Endothelial cell of umbilical vein (primary cell): ENCODE results near the gene BLZF1. TPM values are rescaled to one million over a fixed set of nuclear protein-coding genes. Genes with fewer than 3 reads are reported as not detected.
A peak's percentile ranks its signal among the peaks of the same experiment; 100 is the strongest.

ENCODE experiments used
- BruUV-seq: library from RNA; stranded (reverse); fragments of 400-500 nt; replicated peaks from 2 replicates; lab custom pipeline; 2021; lab: Mats Ljungman, UMichigan
- CTCF ChIA-PET: fragments of 300-600, 350-600 bp; sonication (Branson Sonifier 250); formaldehyde crosslinking; loops from one replicate; lab custom pipeline; 2021; ENCODE audit warnings: antibody characterized with exemption, inconsistent platforms; lab: Charles Lee
- POLR2A ChIA-PET: fragments of 300-600, 350-600 bp; sonication (Branson Sonifier 250); formaldehyde crosslinking; loops from one replicate; lab custom pipeline; 2021; ENCODE audit warnings: antibody characterized with exemption, inconsistent platforms; lab: Charles Lee
- DNase-seq: peaks from one replicate; pipeline ENCODE4 v3.0.0-alpha.2; 2011; ENCODE audit warnings: low read depth, low spot score
- FAIRE-seq: peaks from 2 replicates; lab custom pipeline; 2011; peaks lifted over from hg19 to GRCh38; lab: Jason Lieb, UNC
- H2AFZ ChIP-seq: 2 replicates; pipeline ENCODE4 v1.6.0; 2012; ENCODE audit warnings: low read depth, low read length, control low read depth, inconsistent platforms
- H3K27ac ChIP-seq: 2 replicates; pipeline ENCODE4 v1.5.1; 2011; ENCODE audit warnings: low read depth, mild to moderate bottlenecking, control low read depth, low read length, moderate library complexity; ENCODE audit not compliant: insufficient read depth
- H3K27me3 ChIP-seq, 2 experiments: 2 replicates each; pipeline versions ENCODE4 v1.6.0 to v1.6.1; 2011; ENCODE audit warnings: low read length in 2 of 2, mixed read lengths in 1 of 2; ENCODE audit not compliant: control insufficient read depth in 2 of 2, insufficient read depth in 2 of 2
- H3K36me3 ChIP-seq, 2 experiments: 2 replicates in 1 of 2; 3 replicates in 1 of 2; pipeline ENCODE4 v1.5.1; 2011; ENCODE audit warnings: low read length in 2 of 2, mild to moderate bottlenecking in 1 of 2, moderate library complexity in 1 of 2; ENCODE audit not compliant: control insufficient read depth in 2 of 2, insufficient read depth in 2 of 2; ENCODE audit errors: extremely low read depth in 1 of 2
- H3K4me1 ChIP-seq: 3 replicates; pipeline ENCODE4 v1.5.1; 2011; ENCODE audit warnings: mild to moderate bottlenecking, low read length; ENCODE audit not compliant: control insufficient read depth, insufficient read depth; ENCODE audit errors: extremely low read depth
- H3K4me2 ChIP-seq: 2 replicates; pipeline ENCODE4 v1.6.1; 2011; ENCODE audit warnings: low read length, control low read depth, mixed read lengths; ENCODE audit not compliant: insufficient read depth
- H3K4me3 ChIP-seq, 3 experiments: fragments of 200-600 bp in 1 of 3; sonication (generic), shearing (Covaris generic) in 1 of 3; replicated peaks in 1 of 3; 2 replicates each; pipeline ENCODE4 v1.5.1; 2011 to 2016; ENCODE audit warnings: control low read depth in 3 of 3, low read length in 3 of 3, mild to moderate bottlenecking in 2 of 3, inconsistent platforms in 1 of 3, low read depth in 1 of 3, moderate library complexity in 1 of 3; ENCODE audit not compliant: insufficient read depth in 1 of 3
- H3K79me2 ChIP-seq: 2 replicates; pipeline ENCODE4 v1.6.0; 2012; ENCODE audit warnings: low read length, inconsistent platforms; ENCODE audit not compliant: control insufficient read depth, insufficient read depth
- H3K9ac ChIP-seq: replicated peaks from 2 replicates; pipeline ENCODE3; 2011; ENCODE audit warnings: low read length, control low read depth; ENCODE audit not compliant: insufficient read depth; ENCODE audit errors: extremely low read depth
- H3K9me1 ChIP-seq: replicated peaks from 3 replicates; pipeline ENCODE4 v1.6.0; 2011; ENCODE audit warnings: mild to moderate bottlenecking, low read length; ENCODE audit not compliant: control insufficient read depth, insufficient read depth; ENCODE audit errors: extremely low read depth
- H3K9me3 ChIP-seq: replicated peaks from 2 replicates; pipeline ENCODE4 v1.5.1; 2012; ENCODE audit warnings: low read length, inconsistent platforms; ENCODE audit not compliant: control insufficient read depth, insufficient read depth
- H4K20me1 ChIP-seq: replicated peaks from 2 replicates; pipeline ENCODE3; 2011; ENCODE audit warnings: mild to moderate bottlenecking, low read length; ENCODE audit not compliant: control insufficient read depth, insufficient read depth; ENCODE audit errors: extremely low read depth
- EZH2 ChIP-seq: IDR thresholded peaks from 2 replicates; pipeline ENCODE4 v1.6.1; 2012; ENCODE audit warnings: borderline replicate concordance, low read depth, mild to moderate bottlenecking, moderate library complexity, low read length, inconsistent platforms; ENCODE audit not compliant: severe bottlenecking
- FOS ChIP-seq: IDR thresholded peaks from 2 replicates; pipeline ENCODE4 v1.6.1; 2011; ENCODE audit warnings: mild to moderate bottlenecking, low read length, moderate library complexity, borderline replicate concordance; ENCODE audit not compliant: insufficient read depth
- GATA2 ChIP-seq: IDR thresholded peaks from 2 replicates; pipeline ENCODE4 v1.7.0; 2011; ENCODE audit warnings: low read depth, mild to moderate bottlenecking, moderate library complexity, mixed read lengths, low read length; ENCODE audit not compliant: insufficient read length, insufficient read depth
- JUN ChIP-seq: IDR thresholded peaks from 2 replicates; pipeline ENCODE4 v1.6.1; 2011; ENCODE audit warnings: borderline replicate concordance, low read depth; ENCODE audit not compliant: insufficient read length, insufficient read depth
- MAX ChIP-seq: IDR thresholded peaks from 2 replicates; pipeline ENCODE4 v1.6.1; 2011; ENCODE audit not compliant: insufficient read depth, insufficient read length
- MYC ChIP-seq: IDR thresholded peaks from one replicate; pipeline ENCODE4 v1.6.1; 2011; ENCODE audit warnings: mild to moderate bottlenecking, low read depth, low read length
- POLR2A ChIP-seq: IDR thresholded peaks from 2 replicates; pipeline ENCODE4 v1.6.1; 2012; ENCODE audit warnings: low read depth, mild to moderate bottlenecking, control low read depth, low read length
- POLR2AphosphoS5 ChIP-seq: IDR thresholded peaks from 2 replicates; pipeline ENCODE4 v1.6.1; 2012; ENCODE audit warnings: low read depth, mild to moderate bottlenecking, control low read depth, low read length, moderate library complexity; ENCODE audit not compliant: insufficient read depth
- dilution Hi-C: fragments of 300-500 bp; cut with MboI; formaldehyde crosslinking; loops from one replicate; pipeline ENCODE4 v1.15.0; 2019; ENCODE audit warnings: low sequenced_read_pairs; ENCODE audit not compliant: extremely low pct_ligation_motif_present
- intact Hi-C: fragments of 100-400 bp; cut with micrococcal nuclease; formaldehyde crosslinking; loops from one replicate; pipeline ENCODE4 v1.10.0; 2022
- polyA plus RNA-seq, 4 experiments: library from polyadenylated mRNA; depleted of rRNA in 3 of 4; stranded (reverse) in 3 of 4; unstranded in 1 of 4; fragments of >200 nt; gene quantifications; 2 replicates each; pipeline versions ENCODE4 v1.2.1 to v1.2.3, GENCODE V29; 2011 to 2012; ENCODE audit warnings: missing spikeins in 1 of 4
- total RNA-seq: library from RNA; stranded (reverse); gene quantifications from 2 replicates; pipeline ENCODE4 v1.2.3, GENCODE V29; 2021
- TF ChIP-seq, protein P1 (sequence below), 2 donors: IDR thresholded peaks; 1 replicate in 1 of 2; 2 replicates in 1 of 2; pipeline ENCODE4 v1.5.1; 2011; ENCODE audit warnings: low read length in 2 of 2, mild to moderate bottlenecking in 2 of 2, moderate library complexity in 2 of 2, control low read depth in 1 of 2, inconsistent platforms in 1 of 2, low read depth in 1 of 2; ENCODE audit not compliant: insufficient read depth in 1 of 2; ENCODE audit errors: extremely low read depth in 1 of 2

Gene BLZF1
- total and polyA plus RNA-seq, 2 donors (not counting 3 experiments of a cell fraction or from before 2014, with no cell fraction given) = 4.4 to 19.7 TPM

DNA sequence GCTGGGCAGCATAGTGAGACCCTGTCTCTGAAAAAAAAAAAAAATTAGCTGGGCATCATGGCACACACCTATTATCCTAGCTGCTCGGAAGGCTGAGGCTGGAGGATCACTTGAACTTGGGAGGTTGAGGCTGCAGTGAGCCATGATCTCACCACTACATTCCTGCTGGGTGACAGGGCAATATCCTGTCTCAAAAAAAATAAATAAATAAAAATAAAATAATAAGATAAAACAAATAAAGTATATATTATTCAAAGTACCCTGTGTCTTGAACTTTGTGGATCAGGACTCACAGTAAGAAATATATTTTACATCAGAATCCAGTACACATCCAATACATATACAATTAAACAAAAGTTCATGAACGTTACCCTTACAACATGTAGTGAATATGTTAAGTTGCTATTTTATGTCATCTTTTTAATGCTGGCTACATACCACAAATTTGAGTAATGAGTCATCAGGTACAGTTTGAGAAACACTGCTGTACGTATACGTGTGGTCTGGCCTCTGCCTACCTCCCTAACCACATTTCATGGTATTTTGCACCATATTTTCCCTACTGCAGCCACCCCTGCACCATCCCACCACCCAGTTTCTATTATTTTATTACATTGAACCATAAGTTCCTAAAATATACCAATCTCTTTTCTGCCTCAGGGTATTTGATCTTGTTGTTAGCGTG lies 4.8 kb upstream of the BLZF1 start:
- dilution Hi-C loops (no loop called here), intact Hi-C loops (loop anchor here (10.0 kb wide), 2 partner anchors 432 to 1648 kb away; partner anchors contain the start of gene METTL18)
- FAIRE-seq (peak; percentile 44), DNase-seq (peak; percentile 56)
- CTCF ChIA-PET = no interaction called here
- Histone ChIP-seq H3K9me1 (no peaks in the 10 kb centered on the region), H3K36me3 (no peaks in the 10 kb centered on the region), H2AFZ (peak overlapping the region; percentile 27), H3K27ac (peak overlapping the region; percentile 85), H3K4me1 (peaks cover 22% of the 10 kb centered on the region), H3K4me3 (no peak overlapping the region), H4K20me1 (no peaks in the 10 kb centered on the region), H3K4me2 (peak overlapping the region; percentile 67), H3K27me3 (no peaks in the 10 kb centered on the region), H3K79me2 (peaks cover 29% of the 10 kb centered on the region), H3K9ac (peak overlapping the region; percentile 8), H3K9me3 (no peaks in the 10 kb centered on the region)
- POLR2A ChIA-PET = no interaction called here
- peak; percentile 65 for TF ChIP-seq FOS
- TF ChIP-seq JUN = peak; percentile 86
- no peak for TF ChIP-seq GATA2
- no TSS peak for BruUV-seq

GRCh38 chr1:169364948-169365347 lies 3.0 kb upstream of the BLZF1 start:
- peaks cover 43% of the 10 kb centered on the region for H3K79me2 ChIP-seq
- H3K9ac ChIP-seq = no peak overlapping the region
- no peak for FAIRE-seq
- H3K36me3 ChIP-seq = no peaks in the 10 kb centered on the region
- DNase-seq = no peak
- no TSS peak for BruUV-seq
- no peaks in the 10 kb centered on the region for H3K9me3 ChIP-seq
- no peaks in the 10 kb centered on the region for H4K20me1 ChIP-seq
- no peaks in the 10 kb centered on the region for H3K27me3 ChIP-seq
- intact Hi-C loops (loop anchor here (5.0 to 10.0 kb wide), 3 partner anchors 107 to 1650 kb away; partner anchors contain the start of gene METTL18), dilution Hi-C loops (no loop called here)
- H3K27ac ChIP-seq = no peak overlapping the region
- H2AFZ ChIP-seq = no peak overlapping the region
- ChIA-PET POLR2A (no interaction called here), CTCF (no interaction called here)
- TF ChIP-seq JUN (no peak), GATA2 (no peak), POLR2AphosphoS5 (no peak), FOS (no peak), MAX (no peak), POLR2A (no peak), MYC (no peak), EZH2 (no peak)
- TF ChIP-seq, protein P1, sequence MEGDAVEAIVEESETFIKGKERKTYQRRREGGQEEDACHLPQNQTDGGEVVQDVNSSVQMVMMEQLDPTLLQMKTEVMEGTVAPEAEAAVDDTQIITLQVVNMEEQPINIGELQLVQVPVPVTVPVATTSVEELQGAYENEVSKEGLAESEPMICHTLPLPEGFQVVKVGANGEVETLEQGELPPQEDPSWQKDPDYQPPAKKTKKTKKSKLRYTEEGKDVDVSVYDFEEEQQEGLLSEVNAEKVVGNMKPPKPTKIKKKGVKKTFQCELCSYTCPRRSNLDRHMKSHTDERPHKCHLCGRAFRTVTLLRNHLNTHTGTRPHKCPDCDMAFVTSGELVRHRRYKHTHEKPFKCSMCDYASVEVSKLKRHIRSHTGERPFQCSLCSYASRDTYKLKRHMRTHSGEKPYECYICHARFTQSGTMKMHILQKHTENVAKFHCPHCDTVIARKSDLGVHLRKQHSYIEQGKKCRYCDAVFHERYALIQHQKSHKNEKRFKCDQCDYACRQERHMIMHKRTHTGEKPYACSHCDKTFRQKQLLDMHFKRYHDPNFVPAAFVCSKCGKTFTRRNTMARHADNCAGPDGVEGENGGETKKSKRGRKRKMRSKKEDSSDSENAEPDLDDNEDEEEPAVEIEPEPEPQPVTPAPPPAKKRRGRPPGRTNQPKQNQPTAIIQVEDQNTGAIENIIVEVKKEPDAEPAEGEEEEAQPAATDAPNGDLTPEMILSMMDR (IDR thresholded peaks at IDR 0.05; ENCODE audit: extremely low read depth in 1 of 2, insufficient read depth in 1 of 2, low read depth in 1 of 2, low read length in 2 of 2) = no peak
- H3K9me1 ChIP-seq = no peaks in the 10 kb centered on the region
- H3K4me3 ChIP-seq = no peak overlapping the region
- peaks cover 24% of the 10 kb centered on the region for H3K4me1 ChIP-seq
- H3K4me2 ChIP-seq = no peak overlapping the region
